ENCODE results near the gene CD300LF.

- TF ChIP-seq ZNF384 (IDR thresholded peaks at IDR 0.05; ENCODE audit: borderline replicate concordance, low read depth, low read length) (no peak), GATAD2B (conservative IDR thresholded peaks at IDR 0.05; ENCODE audit: low read depth) (no peak), YY1 (IDR thresholded peaks at IDR 0.05; ENCODE audit: low read depth, low read length) (no peak), CTCF (IDR thresholded peaks at IDR 0.05 in 2 of 3, conservative IDR thresholded peaks at IDR 0.05 in 1 of 3; ENCODE audit: control insufficient read depth in 2 of 3, extremely low read depth in 1 of 3, insufficient read depth in 1 of 3, low read depth in 3 of 3, low read length in 3 of 3) (no peak), CREB1 (IDR thresholded peaks at IDR 0.05; ENCODE audit: low read depth) (no peak), REST (IDR thresholded peaks at IDR 0.05; ENCODE audit: low read depth, low read length) (no peak)
Measured at GRCh38 chr17:74729866-74730265, 17.1 kb upstream of the CD300LF start.
